B cell (primary cell): ENCODE data around the gene RGS14. TPM values are rescaled to one million over a fixed set of nuclear protein-coding genes. Genes with fewer than 3 reads are reported as not detected.

Source experiments
- ATAC-seq: fragments of 200-7000 bp; cut with Tn5 transposase; one replicate; pipeline ENCODE4 v1.10.0; 2021; ENCODE audit warnings: low read depth, mild to moderate bottlenecking, moderate number of reproducible peaks, moderate library complexity
- CTCF ChIA-PET: fragments of 350-600 bp; sonication (Branson Sonifier 250); formaldehyde crosslinking; loops from one replicate; lab custom pipeline; 2021; ENCODE audit warnings: antibody characterized with exemption, inconsistent platforms; lab: Charles Lee
- POLR2A ChIA-PET: fragments of 350-600 bp; sonication (Branson Sonifier 250); formaldehyde crosslinking; loops from one replicate; lab custom pipeline; 2021; ENCODE audit warnings: antibody characterized with exemption; lab: Charles Lee
- DNase-seq: peaks from one replicate; pipeline ENCODE4 v3.0.0; 2013
- H2AFZ ChIP-seq: 2 replicates; pipeline ENCODE4 v1.6.1; 2012; ENCODE audit warnings: mild to moderate bottlenecking, low read depth, low read length; ENCODE audit not compliant: insufficient read depth, poor library complexity, severe bottlenecking
- H3K27ac ChIP-seq, 2 donors: 1 replicate in 1 of 2; 2 replicates in 1 of 2; pipeline ENCODE4 v1.5.1; 2012 to 2013; ENCODE audit warnings: low read length in 2 of 2, mild to moderate bottlenecking in 2 of 2, moderate library complexity in 1 of 2
- H3K27me3 ChIP-seq, 4 experiments: fragments of 200-600 bp in 1 of 4; sonication (generic) in 1 of 4; replicated peaks in 1 of 4; 1 replicate in 2 of 4; 2 replicates in 2 of 4; pipeline versions ENCODE4 v1.6.1 to v1.7.0; 2013 to 2016; ENCODE audit warnings: low read length in 3 of 4, mild to moderate bottlenecking in 2 of 4, mixed read lengths in 1 of 4, moderate library complexity in 1 of 4; ENCODE audit not compliant: insufficient read depth in 4 of 4, control insufficient read depth in 3 of 4; ENCODE audit errors: control extremely low read depth in 1 of 4
- H3K36me3 ChIP-seq, 2 experiments: replicated peaks in 1 of 2; 1 replicate in 1 of 2; 2 replicates in 1 of 2; pipeline versions ENCODE4 v1.6.1 to v1.7.1; 2013; ENCODE audit warnings: low read length in 1 of 2; ENCODE audit not compliant: insufficient read depth in 2 of 2, control insufficient read depth in 1 of 2; ENCODE audit errors: control extremely low read depth in 1 of 2, extremely low read depth in 1 of 2
- H3K4me1 ChIP-seq, 2 donors: fragments of 200-600 bp in 1 of 2; sonication (generic) in 1 of 2; 1 replicate in 1 of 2; 2 replicates in 1 of 2; pipeline versions ENCODE4 v1.5.1 to v1.6.1; 2013 to 2017; ENCODE audit warnings: low read length in 2 of 2; ENCODE audit not compliant: control insufficient read depth in 2 of 2, insufficient read depth in 2 of 2
- H3K4me2 ChIP-seq: replicated peaks from 2 replicates; pipeline ENCODE3; 2012; ENCODE audit warnings: mild to moderate bottlenecking, low read depth, low read length; ENCODE audit not compliant: poor library complexity, severe bottlenecking
- H3K4me3 ChIP-seq, 5 experiments: fragments of 200-600 bp in 1 of 5; sonication (generic) in 1 of 5; 1 replicate in 3 of 5; 2 replicates in 2 of 5; pipeline versions ENCODE4 v1.5.1 to v1.7.0; 2011 to 2016; ENCODE audit warnings: low read length in 4 of 5, mild to moderate bottlenecking in 4 of 5, low read depth in 2 of 5, control low read depth in 1 of 5, moderate library complexity in 1 of 5; ENCODE audit not compliant: insufficient read depth in 1 of 5; ENCODE audit errors: control extremely low read depth in 1 of 5, extremely low read depth in 1 of 5
- H3K79me2 ChIP-seq: fragments of 200-600 bp; sonication (generic); one replicate; pipeline ENCODE4 v1.6.0; 2016; ENCODE audit warnings: low read length; ENCODE audit not compliant: control insufficient read depth, insufficient read depth
- H3K9ac ChIP-seq: fragments of 200-600 bp; sonication (generic); 2 replicates; pipeline ENCODE4 v1.6.1; 2017; ENCODE audit warnings: mild to moderate bottlenecking, low read length, moderate library complexity
- H3K9me3 ChIP-seq, 3 donors: one replicate each; pipeline versions ENCODE4 v1.6.1 to v1.7.1; 2013; ENCODE audit warnings: low read length in 2 of 3; ENCODE audit not compliant: control insufficient read depth in 2 of 3, insufficient read depth in 1 of 3; ENCODE audit errors: control extremely low read depth in 1 of 3
- H4K20me1 ChIP-seq: 2 replicates; pipeline ENCODE4 v1.6.0; 2012; ENCODE audit warnings: mild to moderate bottlenecking, low read length; ENCODE audit not compliant: insufficient read depth, control insufficient read depth, poor library complexity, severe bottlenecking
- H3K27ac Mint-ChIP-seq: one replicate; pipeline ENCODE4 v1.8.0; 2021; ENCODE audit warnings: mixed read lengths
- H3K27me3 Mint-ChIP-seq: one replicate; pipeline ENCODE4 v1.8.0; 2021; ENCODE audit warnings: mixed read lengths
- H3K4me1 Mint-ChIP-seq: one replicate; pipeline ENCODE4 v1.8.0; 2021; ENCODE audit warnings: mixed read lengths
- H3K4me3 Mint-ChIP-seq: one replicate; pipeline ENCODE4 v1.8.0; 2021; ENCODE audit warnings: mixed read lengths
- H3K9me3 Mint-ChIP-seq: one replicate; pipeline ENCODE4 v1.8.0; 2022; ENCODE audit warnings: mixed read lengths; ENCODE audit not compliant: insufficient read depth
- CTCF ChIP-seq: fragments of 200-600 bp; IDR thresholded peaks from one replicate; pipeline ENCODE4 v1.8.0; 2022; ENCODE audit warnings: antibody characterized with exemption, mild to moderate bottlenecking
- EZH2 ChIP-seq: IDR thresholded peaks from 2 replicates; pipeline ENCODE4 v1.6.1; 2012; ENCODE audit warnings: borderline replicate concordance, low read depth, mild to moderate bottlenecking, moderate library complexity, low read length; ENCODE audit not compliant: insufficient read depth, poor library complexity, severe bottlenecking
- WGBS: methylation state at CpG from one replicate; pipeline ENCODE4 v1.1.5; 2013; ENCODE audit warnings: missing lambda C conversion rate; ENCODE audit not compliant: insufficient coverage; 5-methylcytosine and 5-hydroxymethylcytosine counted together
- intact Hi-C: fragments of 100-400 bp; cut with micrococcal nuclease; formaldehyde crosslinking; loops from one replicate; pipeline ENCODE4 v1.10.0; 2022
- polyA plus RNA-seq: library from polyadenylated mRNA; depleted of rRNA; stranded (reverse); fragments of >200 nt; gene quantifications from 2 replicates; pipeline ENCODE4 v1.2.3, GENCODE V29; 2012
- total RNA-seq, 2 donors: library from RNA; stranded (reverse); fragments of 120-200 nt in 1 of 2; gene quantifications; 1 replicate in 1 of 2; 2 replicates in 1 of 2; pipeline versions ENCODE4 v1.2.3 to v1.2.4, GENCODE V29; 2013 to 2022

Gene RGS14
- total and polyA plus RNA-seq, 2 donors (not counting 1 experiment from before 2014, with no cell fraction given) = 85.8 to 184 TPM

- H3K27me3 ChIP-seq = no peaks in the 10 kb centered on the region
- Mint-ChIP-seq H3K27me3 (no peaks in the 10 kb centered on the region), H3K9me3 (no peaks in the 10 kb centered on the region), H3K27ac (peak overlapping the region; percentile 33), H3K4me1 (peaks cover 70% of the 10 kb centered on the region), H3K4me3 (no peak overlapping the region)
- H4K20me1 ChIP-seq = peaks cover 24% of the 10 kb centered on the region
- no peak for TF ChIP-seq EZH2
- TF ChIP-seq CTCF = no peak
- no peaks in the 10 kb centered on the region for H3K9me3 ChIP-seq
- CTCF ChIA-PET = interaction anchor here (0.9 to 7.2 kb wide), 4 partner anchors 16 to 766 kb away, joined by 3 to 60 read pairs (median 4); partner anchors contain the start of genes PRELID1 and RAB24
- no peak for ATAC-seq
- POLR2A ChIA-PET = interaction anchor here (0.6 kb wide), 1 partner anchor 760 kb away, joined by 3 read pairs; no protein-coding TSS in a partner anchor
- H3K4me2 ChIP-seq = no peak overlapping the region
- no peak overlapping the region for H3K9ac ChIP-seq
- H3K4me3 ChIP-seq = no peak overlapping the region
- peaks cover 47 to 57% of the 10 kb centered on the region in 2 donors for H3K4me1 ChIP-seq
- peak; percentile 3 for DNase-seq
- intact Hi-C loops = no loop called here
- WGBS = 78% methylated on average over 3 of the region's 3 CpGs
- no peak overlapping the region for H3K27ac ChIP-seq
- peaks cover 39% of the 10 kb centered on the region for H3K79me2 ChIP-seq
- peaks cover 3 to 13% of the 10 kb centered on the region in 2 experiments for H3K36me3 ChIP-seq
- H2AFZ ChIP-seq = no peak overlapping the region
Measured at GRCh38 chr5:177354711-177355110, 3.0 kb upstream of the RGS14 start.

GRCh38 chr5:177355162-177355867 lies 2.4 kb upstream of the RGS14 start:
- no peak overlapping the region for H3K4me2 ChIP-seq
- H4K20me1 ChIP-seq = peaks cover 24% of the 10 kb centered on the region
- peaks cover 0 to 12% of the 10 kb centered on the region in 2 experiments for H3K36me3 ChIP-seq
- DNase-seq (peak; percentile 7), ATAC-seq (no peak)
- H3K9ac ChIP-seq = no peak overlapping the region
- H3K4me3 ChIP-seq = no peak overlapping the region
- TF ChIP-seq EZH2 = no peak
- H3K27ac ChIP-seq = no peak overlapping the region
- POLR2A ChIA-PET = no interaction called here
- Mint-ChIP-seq H3K4me3 (peak overlapping the region; percentile 13), H3K27me3 (no peaks in the 10 kb centered on the region), H3K9me3 (no peaks in the 10 kb centered on the region), H3K27ac (peak overlapping the region; percentile 20), H3K4me1 (peaks cover 71% of the 10 kb centered on the region)
- intact Hi-C loops = no loop called here
- no peaks in the 10 kb centered on the region for H3K9me3 ChIP-seq
- peaks cover 39% of the 10 kb centered on the region for H3K79me2 ChIP-seq
- no CpG with 5 or more reads among the region's 1 CpG for WGBS
- H3K27me3 ChIP-seq = no peaks in the 10 kb centered on the region
- peaks cover 46 to 57% of the 10 kb centered on the region in 2 donors for H3K4me1 ChIP-seq
- H2AFZ ChIP-seq = no peak overlapping the region
- CTCF ChIA-PET = interaction anchor here (0.9 to 7.2 kb wide), 5 partner anchors 16 to 100 kb away, joined by 3 to 60 read pairs (median 4); partner anchors contain the start of genes PRELID1 and RAB24
